ENCODE measurements around the gene TBL1X.

TBL1X gene

GRCh38 chrX:9612146-9612505 is 147.3 kb downstream of the TBL1X start:
- H3K4me3 ChIP-seq (ENCODE audit: low read length) = no peak overlapping the region
- TF ChIP-seq CTCF (conservative IDR thresholded peaks at IDR 0.05; ENCODE audit: low read length) = no peak
- no peak for DNase-seq (ENCODE audit: low read depth)

DNA sequence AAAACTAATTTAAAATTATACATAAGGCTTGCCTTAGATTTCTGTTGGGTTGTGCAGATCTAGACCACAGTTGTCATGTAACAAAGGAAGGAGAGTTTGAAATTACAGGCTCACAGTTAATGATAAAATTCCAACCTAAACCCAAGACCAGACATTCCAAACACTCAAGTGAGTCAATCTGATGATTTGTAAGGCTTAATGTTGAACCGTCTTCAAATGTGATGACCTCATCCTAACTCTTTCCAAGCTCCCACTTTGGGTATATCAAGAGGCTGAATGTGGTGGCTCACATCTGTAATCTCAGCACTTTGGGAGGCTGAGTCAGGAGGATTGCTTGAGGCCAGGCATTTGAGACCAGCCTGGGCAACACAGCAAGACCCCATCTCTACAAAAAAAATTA is 149.2 kb downstream of the TBL1X start:
- no peak for TF ChIP-seq CTCF (conservative IDR thresholded peaks at IDR 0.05; ENCODE audit: low read length)
- DNase-seq (ENCODE audit: low read depth) = peak; percentile 71
- H3K4me3 ChIP-seq (ENCODE audit: low read length) = no peak overlapping the region

DNA sequence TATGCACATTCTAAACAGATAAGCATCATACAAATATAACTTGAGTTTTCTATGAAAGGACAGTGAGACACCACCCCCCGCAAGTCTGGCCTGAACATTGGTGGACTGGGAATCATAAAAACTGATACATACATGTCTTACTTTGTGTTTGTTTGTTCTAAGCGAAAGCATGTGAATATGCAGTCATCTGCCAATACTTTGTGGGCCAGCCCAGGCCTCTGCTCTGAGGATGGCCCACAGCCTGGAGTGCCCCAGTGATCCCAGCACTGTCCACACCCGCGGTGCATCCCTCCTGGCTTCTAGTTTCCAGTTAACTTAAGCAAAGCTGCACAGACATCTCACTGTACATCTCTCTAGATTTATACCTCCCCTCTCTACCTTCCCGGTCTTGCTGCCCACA is 154.3 kb downstream of the TBL1X start:
- TF ChIP-seq CTCF (conservative IDR thresholded peaks at IDR 0.05; ENCODE audit: low read length) = no peak
- DNase-seq (ENCODE audit: low read depth) = no peak
- H3K4me3 ChIP-seq (ENCODE audit: low read length) = no peak overlapping the region

GRCh38 chrX:9619581-9619980 is 154.7 kb downstream of the TBL1X start:
- no peak for DNase-seq (ENCODE audit: low read depth)
- TF ChIP-seq CTCF (conservative IDR thresholded peaks at IDR 0.05; ENCODE audit: low read length) = no peak
- H3K4me3 ChIP-seq (ENCODE audit: low read length) = no peak overlapping the region

DNA sequence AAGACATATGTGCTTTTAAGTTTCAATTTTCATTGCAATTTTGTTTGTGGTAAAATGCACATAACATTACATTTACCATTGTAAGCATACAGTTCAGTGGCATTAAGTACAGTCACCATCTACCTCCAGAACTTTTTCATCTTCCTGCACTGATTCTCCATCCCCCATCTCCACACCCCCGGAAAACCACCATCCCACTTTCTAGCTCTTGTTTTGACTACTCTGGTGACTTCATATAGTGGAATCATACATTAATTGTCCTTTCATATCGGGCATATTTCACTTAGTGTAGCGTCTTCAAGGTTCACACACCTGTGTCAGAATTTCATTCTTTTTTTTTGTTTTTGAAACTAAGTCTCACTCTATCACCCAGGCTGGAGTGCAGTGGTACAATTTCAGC is 157.3 kb downstream of the TBL1X start:
- DNase-seq (ENCODE audit: low read depth) = no peak
- H3K4me3 ChIP-seq (ENCODE audit: low read length) = no peak overlapping the region
- no peak for TF ChIP-seq CTCF (conservative IDR thresholded peaks at IDR 0.05; ENCODE audit: low read length)

DNA sequence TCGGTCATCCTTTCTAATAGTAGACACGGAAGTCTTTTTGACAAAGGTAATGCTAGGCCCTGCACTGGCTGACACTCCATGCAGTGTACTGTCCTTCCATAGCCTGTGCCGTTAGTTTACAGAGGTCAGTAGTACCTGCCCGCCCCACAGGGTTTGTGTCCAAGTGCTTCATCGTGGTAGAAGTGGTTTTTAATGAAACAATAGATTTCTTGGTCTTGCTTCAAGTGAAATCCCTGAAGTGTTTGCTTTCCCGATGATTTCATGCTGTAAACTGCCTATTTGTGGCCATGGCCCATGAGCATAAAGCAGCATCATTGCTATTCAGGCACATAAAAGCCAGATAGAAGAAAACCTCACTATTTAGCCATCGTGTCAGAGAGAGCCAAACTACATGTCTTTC is 161.5 kb downstream of the TBL1X start:
- DNase-seq (ENCODE audit: low read depth) = peak; percentile 25
- no peak overlapping the region for H3K4me3 ChIP-seq (ENCODE audit: low read length)
- no peak for TF ChIP-seq CTCF (conservative IDR thresholded peaks at IDR 0.05; ENCODE audit: low read length)

DNA sequence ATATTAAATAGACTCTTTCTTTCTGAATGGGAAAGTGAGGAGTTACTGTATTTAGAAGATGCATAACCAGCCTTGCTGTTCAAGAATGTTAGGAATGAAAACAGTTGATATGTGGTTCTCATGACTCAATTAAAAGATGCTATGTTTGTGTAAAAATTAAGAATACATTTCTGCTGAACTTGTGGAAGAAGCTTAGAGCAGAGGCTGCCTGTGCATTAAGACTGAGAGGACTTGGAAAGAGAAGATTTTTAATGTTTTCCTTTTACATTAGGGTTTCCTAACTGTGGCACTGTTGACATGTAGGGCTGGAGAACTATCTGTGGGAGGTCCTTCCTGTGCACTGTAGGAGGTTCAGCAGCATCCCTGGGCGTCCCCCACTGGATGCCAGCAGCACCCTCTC is 163.1 kb downstream of the TBL1X start:
- no peak overlapping the region for H3K4me3 ChIP-seq (ENCODE audit: low read length)
- TF ChIP-seq CTCF (conservative IDR thresholded peaks at IDR 0.05; ENCODE audit: low read length) = no peak
- peak; percentile 46 for DNase-seq (ENCODE audit: low read depth)
